Measurements from ENCODE around the gene CDS2. TPM values are rescaled to one million over a fixed set of nuclear protein-coding genes. Genes with fewer than 3 reads are reported as not detected.

CDS2 gene
- total RNA-seq, 1 donor = 25.3 TPM

GRCh38 chr20:5191829-5192569, 65.2 kb downstream of the CDS2 start:
- TF ChIP-seq CTCF (IDR thresholded peaks at IDR 0.05; ENCODE audit: extremely low read depth, low read depth, low read length) = peak; percentile 72
- no peaks in the 10 kb centered on the region for H3K9me3 ChIP-seq (ENCODE audit: low read depth, low read length)
- no peaks in the 10 kb centered on the region for H4K20me1 ChIP-seq (ENCODE audit: insufficient read depth, low read length)
- no peak overlapping the region for H3K4me3 ChIP-seq (ENCODE audit: insufficient read depth, low read length)
- H3K36me3 ChIP-seq (ENCODE audit: insufficient read depth, low read length) = peaks cover 21% of the 10 kb centered on the region
- DNase-seq (ENCODE audit: insufficient read length, low spot score, missing footprints) = peak; percentile 89
- peak overlapping the region; percentile 9 for H2AFZ ChIP-seq (ENCODE audit: low read length)
- H3K27me3 ChIP-seq (ENCODE audit: insufficient read depth, low read length) = no peaks in the 10 kb centered on the region
- H3K27ac ChIP-seq (ENCODE audit: low read depth, low read length) = no peak overlapping the region
- H3K4me1 ChIP-seq (ENCODE audit: insufficient read depth, low read length) = no peaks in the 10 kb centered on the region
- H3K4me2 ChIP-seq (ENCODE audit: insufficient read depth, low read length) = no peak overlapping the region
- H3K79me2 ChIP-seq (ENCODE audit: insufficient read depth, low read length) = no peaks in the 10 kb centered on the region

GRCh38 chr20:5192570-5193431, 66.0 kb downstream of the CDS2 start:
- H3K27ac ChIP-seq (ENCODE audit: low read depth, low read length) = no peak overlapping the region
- no peak for DNase-seq (ENCODE audit: insufficient read length, low spot score, missing footprints)
- H4K20me1 ChIP-seq (ENCODE audit: insufficient read depth, low read length) = no peaks in the 10 kb centered on the region
- no peak for TF ChIP-seq CTCF (IDR thresholded peaks at IDR 0.05; ENCODE audit: extremely low read depth, low read depth, low read length)
- H3K36me3 ChIP-seq (ENCODE audit: insufficient read depth, low read length) = peaks cover 17% of the 10 kb centered on the region
- H3K4me2 ChIP-seq (ENCODE audit: insufficient read depth, low read length) = no peak overlapping the region
- no peaks in the 10 kb centered on the region for H3K27me3 ChIP-seq (ENCODE audit: insufficient read depth, low read length)
- no peaks in the 10 kb centered on the region for H3K4me1 ChIP-seq (ENCODE audit: insufficient read depth, low read length)
- H3K4me3 ChIP-seq (ENCODE audit: insufficient read depth, low read length) = no peak overlapping the region
- no peaks in the 10 kb centered on the region for H3K9me3 ChIP-seq (ENCODE audit: low read depth, low read length)
- no peaks in the 10 kb centered on the region for H3K79me2 ChIP-seq (ENCODE audit: insufficient read depth, low read length)
- H2AFZ ChIP-seq (ENCODE audit: low read length) = no peak overlapping the region

- Histone ChIP-seq H3K4me3 (ENCODE audit: insufficient read depth, low read length) (no peak overlapping the region), H3K4me2 (ENCODE audit: insufficient read depth, low read length) (no peak overlapping the region), H4K20me1 (ENCODE audit: insufficient read depth, low read length) (no peaks in the 10 kb centered on the region), H3K79me2 (ENCODE audit: insufficient read depth, low read length) (no peaks in the 10 kb centered on the region), H3K27ac (ENCODE audit: low read depth, low read length) (no peak overlapping the region), H3K9me3 (ENCODE audit: low read depth, low read length) (no peaks in the 10 kb centered on the region), H3K27me3 (ENCODE audit: insufficient read depth, low read length) (no peaks in the 10 kb centered on the region), H2AFZ (ENCODE audit: low read length) (no peak overlapping the region), H3K36me3 (ENCODE audit: insufficient read depth, low read length) (no peaks in the 10 kb centered on the region), H3K4me1 (ENCODE audit: insufficient read depth, low read length) (no peaks in the 10 kb centered on the region)
- TF ChIP-seq CTCF (IDR thresholded peaks at IDR 0.05; ENCODE audit: extremely low read depth, low read depth, low read length) = no peak
- DNase-seq (ENCODE audit: insufficient read length, low spot score, missing footprints) = no peak
Observed at GRCh38 chr20:5195655-5196054, 68.8 kb downstream of the CDS2 start.

- no peaks in the 10 kb centered on the region for H4K20me1 ChIP-seq (ENCODE audit: insufficient read depth, low read length)
- H3K4me3 ChIP-seq (ENCODE audit: insufficient read depth, low read length) = no peak overlapping the region
- H3K4me2 ChIP-seq (ENCODE audit: insufficient read depth, low read length) = no peak overlapping the region
- H2AFZ ChIP-seq (ENCODE audit: low read length) = no peak overlapping the region
- H3K27ac ChIP-seq (ENCODE audit: low read depth, low read length) = no peak overlapping the region
- H3K4me1 ChIP-seq (ENCODE audit: insufficient read depth, low read length) = no peaks in the 10 kb centered on the region
- no peaks in the 10 kb centered on the region for H3K9me3 ChIP-seq (ENCODE audit: low read depth, low read length)
- no peaks in the 10 kb centered on the region for H3K36me3 ChIP-seq (ENCODE audit: insufficient read depth, low read length)
- H3K27me3 ChIP-seq (ENCODE audit: insufficient read depth, low read length) = no peaks in the 10 kb centered on the region
- TF ChIP-seq CTCF (IDR thresholded peaks at IDR 0.05; ENCODE audit: extremely low read depth, low read depth, low read length) = no peak
- DNase-seq (ENCODE audit: insufficient read length, low spot score, missing footprints) = no peak
- no peaks in the 10 kb centered on the region for H3K79me2 ChIP-seq (ENCODE audit: insufficient read depth, low read length)
Observed at GRCh38 chr20:5196149-5196548, 69.3 kb downstream of the CDS2 start.
